Mesenchymal stem cell (in vitro differentiated cells and primary cell): ENCODE measurements around the gene PCNT.

ENCODE experiments used
- DNase-seq: peaks from one replicate; pipeline ENCODE4 v3.0.0-alpha.2; 2013
- H2AFZ ChIP-seq: one replicate; pipeline ENCODE4 v1.6.1; 2013; ENCODE audit warnings: low read depth, mild to moderate bottlenecking, control low read depth, inconsistent platforms, low read length, moderate library complexity
- H2AK5ac ChIP-seq: 2 replicates; pipeline ENCODE4 v1.6.1; 2013; ENCODE audit warnings: low read length, moderate library complexity, mild to moderate bottlenecking, inconsistent platforms; ENCODE audit not compliant: severe bottlenecking
- H2BK120ac ChIP-seq: one replicate; pipeline ENCODE4 v1.6.1; 2013; ENCODE audit warnings: low read depth, mild to moderate bottlenecking, inconsistent platforms, low read length, moderate library complexity
- H2BK12ac ChIP-seq, 2 experiments: one replicate each; pipeline ENCODE4 v1.6.1; 2013; ENCODE audit warnings: inconsistent platforms in 2 of 2, low read length in 2 of 2, mild to moderate bottlenecking in 2 of 2, moderate library complexity in 2 of 2, control low read depth in 1 of 2
- H2BK15ac ChIP-seq: one replicate; pipeline ENCODE4 v1.6.1; 2013; ENCODE audit warnings: mild to moderate bottlenecking, low read depth, inconsistent platforms; ENCODE audit not compliant: poor library complexity, severe bottlenecking
- H2BK5ac ChIP-seq: 2 replicates; pipeline ENCODE4 v1.6.1; 2013; ENCODE audit warnings: low read depth, mild to moderate bottlenecking, low read length, control low read depth, inconsistent platforms; ENCODE audit not compliant: poor library complexity, severe bottlenecking
- H3K14ac ChIP-seq, 2 experiments: one replicate each; pipeline ENCODE4 v1.6.1; 2013; ENCODE audit warnings: inconsistent platforms in 2 of 2, low read length in 2 of 2, control low read depth in 1 of 2, mild to moderate bottlenecking in 1 of 2, moderate library complexity in 1 of 2
- H3K18ac ChIP-seq, 2 experiments: one replicate each; pipeline ENCODE4 v1.6.1; 2013; ENCODE audit warnings: inconsistent platforms in 2 of 2, low read length in 2 of 2, control low read depth in 1 of 2, low read depth in 1 of 2, mild to moderate bottlenecking in 1 of 2
- H3K23ac ChIP-seq, 2 experiments: one replicate each; pipeline ENCODE4 v1.6.1; 2013; ENCODE audit warnings: inconsistent platforms in 2 of 2, low read length in 2 of 2, mild to moderate bottlenecking in 2 of 2, moderate library complexity in 2 of 2, control low read depth in 1 of 2
- H3K27ac ChIP-seq: 2 replicates; pipeline ENCODE4 v1.5.1; 2013; ENCODE audit warnings: mild to moderate bottlenecking, moderate library complexity, low read length, control low read depth, inconsistent platforms; ENCODE audit not compliant: poor library complexity, severe bottlenecking
- H3K27me3 ChIP-seq, 2 experiments: 2 replicates each; pipeline versions ENCODE4 v1.6.1 to v1.7.0; 2013; ENCODE audit warnings: low read length in 2 of 2, mild to moderate bottlenecking in 2 of 2, moderate library complexity in 2 of 2, control low read depth in 1 of 2, inconsistent platforms in 1 of 2; ENCODE audit not compliant: control insufficient read depth in 1 of 2, insufficient read depth in 1 of 2
- H3K36me3 ChIP-seq, 2 experiments: 2 replicates each; pipeline versions ENCODE4 v1.6.1 to v1.7.0; 2013; ENCODE audit warnings: low read length in 2 of 2, control low read depth in 1 of 2, inconsistent platforms in 1 of 2, low read depth in 1 of 2, mild to moderate bottlenecking in 1 of 2; ENCODE audit not compliant: insufficient read depth in 2 of 2, control insufficient read depth in 1 of 2
- H3K4ac ChIP-seq, 2 experiments: one replicate each; pipeline ENCODE4 v1.6.1; 2013; ENCODE audit warnings: inconsistent platforms in 2 of 2, low read length in 2 of 2, mild to moderate bottlenecking in 2 of 2, moderate library complexity in 2 of 2, control low read depth in 1 of 2, low read depth in 1 of 2
- H3K4me1 ChIP-seq: 2 replicates; pipeline ENCODE4 v1.6.1; 2013; ENCODE audit warnings: low read depth, low read length, control low read depth; ENCODE audit not compliant: control insufficient read depth, insufficient read depth
- H3K4me2 ChIP-seq: 2 replicates; pipeline ENCODE4 v1.6.1; 2013; ENCODE audit warnings: low read length, mild to moderate bottlenecking, inconsistent platforms; ENCODE audit not compliant: poor library complexity, severe bottlenecking
- H3K4me3 ChIP-seq, 2 experiments: 2 replicates each; pipeline versions ENCODE4 v1.5.1 to v1.7.0; 2013; ENCODE audit warnings: low read length in 2 of 2, mild to moderate bottlenecking in 2 of 2, control low read depth in 1 of 2, low read depth in 1 of 2; ENCODE audit not compliant: insufficient read depth in 1 of 2
- H3K79me1 ChIP-seq: replicated peaks from 2 replicates; pipeline ENCODE4 v1.6.1; 2013; ENCODE audit warnings: mild to moderate bottlenecking, control low read depth, low read length, inconsistent platforms; ENCODE audit not compliant: poor library complexity, severe bottlenecking
- H3K9ac ChIP-seq: 2 replicates; pipeline ENCODE4 v1.7.0; 2013; ENCODE audit warnings: mild to moderate bottlenecking, low read length, moderate library complexity
- H3K9me3 ChIP-seq: 2 replicates; pipeline ENCODE4 v1.7.0; 2013; ENCODE audit warnings: mild to moderate bottlenecking, low read length; ENCODE audit not compliant: control insufficient read depth
- H4K8ac ChIP-seq: one replicate; pipeline ENCODE4 v1.6.1; 2013; ENCODE audit warnings: inconsistent platforms, mild to moderate bottlenecking, low read length, moderate library complexity
- H4K91ac ChIP-seq: one replicate; pipeline ENCODE4 v1.6.1; 2013; ENCODE audit warnings: mild to moderate bottlenecking, low read length, inconsistent platforms
- WGBS: methylation state at CpG from one replicate; pipeline ENCODE4 v1.1.7; 2013; ENCODE audit warnings: mixed read lengths; 5-methylcytosine and 5-hydroxymethylcytosine counted together

The PCNT gene

GRCh38 chr21:46399129-46399528, 75.2 kb downstream of the PCNT start:
- H2BK120ac ChIP-seq: no peak overlapping the region
- peaks cover 69 to 76% of the 10 kb centered on the region in 2 experiments for H3K36me3 ChIP-seq
- H3K4me2 ChIP-seq: no peak overlapping the region
- no peak overlapping the region for H3K9ac ChIP-seq
- H3K4me3 ChIP-seq: no peak overlapping the region
- no peak overlapping the region for H3K18ac ChIP-seq
- no peak overlapping the region for H3K14ac ChIP-seq
- H2BK15ac ChIP-seq: no peak overlapping the region
- no peak overlapping the region for H3K4ac ChIP-seq
- peaks cover 30% of the 10 kb centered on the region for H3K79me1 ChIP-seq
- 100% methylated on average over 1 of the region's 1 CpG for WGBS
- no peak overlapping the region for H3K27ac ChIP-seq
- H2AFZ ChIP-seq: no peak overlapping the region
- no peaks in the 10 kb centered on the region for H3K27me3 ChIP-seq
- no peak overlapping the region for H2AK5ac ChIP-seq
- H2BK12ac ChIP-seq: no peak overlapping the region
- H2BK5ac ChIP-seq: no peak overlapping the region
- no peak for DNase-seq
- H4K8ac ChIP-seq: no peak overlapping the region
- no peaks in the 10 kb centered on the region for H3K9me3 ChIP-seq
- no peak overlapping the region for H3K23ac ChIP-seq
- H3K4me1 ChIP-seq: peaks cover 4% of the 10 kb centered on the region
- H4K91ac ChIP-seq: no peak overlapping the region

GRCh38 chr21:46399686-46400085, 75.7 kb downstream of the PCNT start:
- Histone ChIP-seq H2BK15ac (no peak overlapping the region), H3K18ac (no peak overlapping the region), H4K8ac (no peak overlapping the region), H3K4ac (no peak overlapping the region), H2BK12ac (no peak overlapping the region), H3K9ac (no peak overlapping the region), H2AFZ (no peak overlapping the region), H3K79me1 (peaks cover 28% of the 10 kb centered on the region), H2BK5ac (no peak overlapping the region), H3K4me1 (peaks cover 3% of the 10 kb centered on the region), H4K91ac (no peak overlapping the region), H3K27me3 (no peaks in the 10 kb centered on the region), H3K14ac (no peak overlapping the region), H3K27ac (no peak overlapping the region), H3K4me2 (no peak overlapping the region), H3K9me3 (no peaks in the 10 kb centered on the region), H3K4me3 (no peak overlapping the region), H3K23ac (no peak overlapping the region), H2BK120ac (no peak overlapping the region), H2AK5ac (no peak overlapping the region), H3K36me3 (peaks cover 70 to 76% of the 10 kb centered on the region in 2 experiments)
- no peak for DNase-seq
- 92% methylated on average over 8 of the region's 10 CpGs for WGBS

GRCh38 chr21:46401186-46401910, 77.4 kb downstream of the PCNT start:
- Histone ChIP-seq H2AK5ac (no peak overlapping the region), H3K4me2 (no peak overlapping the region), H4K8ac (no peak overlapping the region), H2BK15ac (no peak overlapping the region), H3K27me3 (no peaks in the 10 kb centered on the region), H3K14ac (no peak overlapping the region), H2AFZ (no peak overlapping the region), H2BK120ac (no peak overlapping the region), H3K18ac (no peak overlapping the region), H4K91ac (no peak overlapping the region), H3K79me1 (peaks cover 25% of the 10 kb centered on the region), H3K4me1 (no peaks in the 10 kb centered on the region), H3K4me3 (no peak overlapping the region), H3K9ac (no peak overlapping the region), H2BK5ac (no peak overlapping the region), H3K23ac (no peak overlapping the region), H3K9me3 (no peaks in the 10 kb centered on the region), H2BK12ac (no peak overlapping the region), H3K4ac (no peak overlapping the region), H3K27ac (no peak overlapping the region), H3K36me3 (peaks cover 68 to 75% of the 10 kb centered on the region in 2 experiments)
- DNase-seq: no peak
- 97% methylated on average over 13 of the region's 13 CpGs for WGBS

GRCh38 chr21:46402421-46402820, 78.5 kb downstream of the PCNT start:
- WGBS: 92% methylated on average over 15 of the region's 15 CpGs

More at GRCh38 chr21:46402421-46402820, 78.5 kb downstream of the PCNT start:
- no peaks in the 10 kb centered on the region for H3K4me1 ChIP-seq
- no peak for DNase-seq
- H3K18ac ChIP-seq: no peak overlapping the region
- H2BK15ac ChIP-seq: no peak overlapping the region
- H2AK5ac ChIP-seq: no peak overlapping the region
- no peak overlapping the region for H3K4me2 ChIP-seq
- H3K14ac ChIP-seq: no peak overlapping the region
- H2BK5ac ChIP-seq: no peak overlapping the region
- no peak overlapping the region for H3K4ac ChIP-seq
- no peak overlapping the region for H2BK12ac ChIP-seq
- no peak overlapping the region for H4K8ac ChIP-seq
- H2BK120ac ChIP-seq: no peak overlapping the region
- no peaks in the 10 kb centered on the region for H3K9me3 ChIP-seq
- no peak overlapping the region for H2AFZ ChIP-seq
- no peak overlapping the region for H3K9ac ChIP-seq
- H4K91ac ChIP-seq: no peak overlapping the region
- H3K27me3 ChIP-seq: no peaks in the 10 kb centered on the region
- no peak overlapping the region for H3K27ac ChIP-seq
- no peak overlapping the region for H3K23ac ChIP-seq
- H3K36me3 ChIP-seq: peaks cover 59 to 67% of the 10 kb centered on the region in 2 experiments
- no peak overlapping the region for H3K4me3 ChIP-seq
- peaks cover 23% of the 10 kb centered on the region for H3K79me1 ChIP-seq
